RKO (cell line): Measurements from ENCODE around the gene CRTC3.
"Not testable (repeated sequence)": the region's sequence is repeated elsewhere in the genome, so short reads cannot be mapped to it uniquely, and the experiment has no call there.

Experiments
- DNase-seq: peaks from one replicate; pipeline ENCODE4 v3.0.0-alpha.2; 2016; ENCODE audit warnings: low spot score

CRTC3 gene

DNA sequence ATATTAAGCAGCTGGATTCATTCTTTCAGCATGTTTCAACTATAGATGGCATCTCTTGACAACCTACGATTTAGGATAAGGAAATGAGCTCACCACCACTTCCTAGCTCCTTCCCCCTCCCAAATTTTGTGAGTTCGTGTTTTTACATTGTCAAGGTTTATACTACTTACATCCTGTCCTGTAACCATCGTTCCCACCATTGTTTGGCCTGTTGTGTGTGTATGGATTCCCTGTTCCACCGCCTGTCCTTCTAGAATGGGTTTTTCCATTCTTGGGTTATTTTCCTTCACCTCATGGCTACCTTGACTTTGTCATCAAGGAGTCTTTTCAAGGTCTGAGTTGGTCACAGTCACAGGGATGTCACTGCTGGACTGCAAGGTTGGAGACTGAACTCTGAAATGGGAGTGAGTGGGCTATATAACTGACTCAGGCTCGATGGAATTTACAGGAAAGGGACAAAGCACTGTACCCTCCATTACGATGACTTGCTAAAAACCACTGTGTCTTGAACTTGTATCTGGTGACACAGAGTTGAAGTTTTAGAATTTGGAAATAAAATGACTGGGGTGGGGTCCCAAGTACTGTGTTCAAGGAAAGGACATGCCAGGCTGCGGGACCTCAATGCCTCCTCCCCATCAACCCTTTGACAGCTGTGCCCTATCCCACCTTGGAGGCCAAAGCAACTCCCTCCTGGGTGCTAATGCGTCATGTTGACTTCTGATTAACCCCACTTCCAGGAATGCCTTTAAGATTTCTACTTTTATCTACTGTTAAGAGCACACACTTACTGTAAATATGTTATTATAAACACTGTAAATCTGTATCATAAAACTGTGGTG, 120.6 kb downstream of the CRTC3 start:
- peak; percentile 14 for DNase-seq

- no peak for DNase-seq
Observed at GRCh38 chr15:90650956-90651689, 121.4 kb downstream of the CRTC3 start.

GRCh38 chr15:90654233-90655136, 124.8 kb downstream of the CRTC3 start:
- no peak for DNase-seq

DNA sequence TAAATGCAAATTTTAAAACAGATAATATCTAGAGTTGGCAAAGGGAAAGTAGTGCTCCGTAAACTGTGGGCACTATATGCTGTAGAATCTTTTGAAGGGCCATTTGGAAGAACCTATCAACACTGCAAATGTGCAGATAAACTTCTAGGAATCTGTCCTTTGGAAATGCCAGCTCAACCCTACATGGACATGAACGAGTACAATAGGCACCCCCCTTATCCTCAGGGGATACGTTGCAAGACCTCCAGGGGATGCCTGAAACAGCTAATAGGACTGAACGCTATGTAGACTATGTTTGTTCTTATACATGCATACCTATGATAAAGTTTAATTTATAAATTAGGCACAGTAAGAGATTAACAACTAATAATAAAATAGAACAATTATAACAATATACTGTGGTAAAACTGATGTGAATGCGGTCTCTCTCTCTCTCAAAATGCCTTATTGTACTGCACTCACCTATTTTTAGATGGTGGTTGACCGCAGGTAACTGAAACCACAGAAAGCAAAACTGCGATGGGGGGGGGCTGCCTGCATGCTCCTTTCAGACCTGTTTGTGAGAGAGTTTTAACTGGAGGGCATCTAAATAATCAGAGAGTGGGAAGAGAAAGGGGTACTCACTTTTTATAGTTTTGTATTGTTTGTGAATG, 127.9 kb downstream of the CRTC3 start:
- not testable (repeated sequence) for DNase-seq

GRCh38 chr15:90659481-90659880, 129.8 kb downstream of the CRTC3 start:
- DNase-seq, result no peak

GRCh38 chr15:90660195-90660998, 130.7 kb downstream of the CRTC3 start:
- DNase-seq, result peak; percentile 88

DNA sequence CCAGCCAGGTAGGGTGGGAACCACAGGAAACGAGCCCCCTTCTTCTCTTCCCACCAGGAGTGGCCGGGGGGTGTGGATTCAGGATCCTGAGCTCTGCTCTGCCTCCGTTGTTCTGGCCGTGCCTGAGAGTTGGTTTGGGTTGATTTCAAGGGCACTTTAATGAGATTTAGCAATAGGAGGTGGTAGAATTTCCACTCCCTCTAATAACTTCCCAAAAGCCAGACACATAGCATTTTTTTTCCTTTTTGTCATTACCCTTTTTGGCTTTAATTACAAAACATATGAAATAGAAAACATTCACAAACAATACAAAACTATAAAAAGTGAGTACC, 131.2 kb downstream of the CRTC3 start:
- DNase-seq, result not testable (repeated sequence)

GRCh38 chr15:90664081-90664461, 134.3 kb downstream of the CRTC3 start:
- DNase-seq, result not testable (repeated sequence)

DNA sequence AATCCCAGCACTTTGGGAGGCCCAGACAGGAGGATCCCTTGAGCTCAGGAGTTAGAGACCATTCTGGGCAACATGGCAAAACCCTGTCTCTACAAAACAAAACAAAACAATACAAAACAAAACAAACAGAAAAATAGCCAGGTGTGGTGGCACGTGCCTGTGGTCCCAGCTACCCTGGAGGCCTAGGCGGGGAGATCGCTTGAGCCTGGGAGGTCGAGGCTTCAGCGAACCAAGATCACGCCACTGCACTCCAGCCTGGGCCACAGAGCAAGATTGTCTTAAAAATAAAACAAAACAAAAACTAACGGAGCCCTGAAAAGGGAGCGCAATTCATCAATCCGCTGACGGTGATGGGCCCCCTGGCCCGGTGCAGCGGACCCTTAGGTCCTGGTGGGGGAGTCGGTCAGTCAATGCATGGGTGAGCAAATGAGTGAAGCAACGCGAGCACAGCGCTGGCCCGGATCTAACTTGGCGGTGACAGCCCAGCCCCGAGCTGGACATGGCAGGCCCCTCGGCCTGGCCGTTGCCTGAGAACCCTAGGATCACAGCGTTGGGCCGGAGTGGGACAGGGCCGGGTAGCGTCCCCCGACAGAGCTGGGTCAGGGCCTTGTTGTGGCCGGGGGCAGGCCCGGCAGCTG, 135.0 kb downstream of the CRTC3 start:
- peak; percentile 60 for DNase-seq

DNA sequence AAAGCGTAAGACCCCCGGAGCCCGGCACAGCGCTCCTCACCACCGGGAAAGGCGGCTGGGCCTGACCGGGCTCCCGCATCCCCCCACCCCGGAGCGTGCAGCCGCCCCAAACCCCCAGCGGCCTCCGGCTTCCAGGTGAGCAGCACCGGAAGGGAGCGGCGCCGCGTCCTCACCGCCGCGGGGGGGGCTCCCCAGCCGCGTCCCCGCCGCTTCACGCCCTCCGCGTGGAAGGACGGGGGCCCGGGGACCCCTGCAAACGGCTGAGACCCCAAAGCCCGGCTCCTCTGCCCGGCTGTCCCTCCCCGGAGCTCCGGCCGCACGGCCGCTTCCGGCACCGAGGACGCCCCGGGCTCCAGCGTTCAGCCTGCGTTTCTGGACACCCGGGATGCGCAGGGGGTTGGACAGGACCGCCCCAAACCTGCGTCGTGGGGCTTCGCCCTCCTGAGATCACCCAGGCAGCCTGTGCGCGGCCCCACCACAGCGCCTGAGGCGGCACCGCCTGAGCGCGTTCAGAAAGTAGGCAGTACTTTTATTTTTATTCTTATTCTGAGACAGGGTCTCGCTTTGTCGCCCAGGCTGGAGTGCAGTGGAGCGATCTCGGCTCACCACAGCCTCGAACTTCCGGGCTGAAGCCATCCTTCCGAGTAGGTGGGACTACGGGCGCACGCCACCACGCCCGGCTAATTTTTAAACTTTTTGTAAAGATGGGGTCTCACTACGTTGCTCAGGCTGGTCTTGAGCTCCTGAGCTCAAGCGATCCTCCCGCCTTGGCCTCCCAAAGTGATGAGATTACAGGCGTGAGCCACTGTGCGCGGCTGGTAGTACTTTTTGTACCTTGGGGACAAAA, 135.8 kb downstream of the CRTC3 start:
- DNase-seq, result peak; percentile 77

DNA sequence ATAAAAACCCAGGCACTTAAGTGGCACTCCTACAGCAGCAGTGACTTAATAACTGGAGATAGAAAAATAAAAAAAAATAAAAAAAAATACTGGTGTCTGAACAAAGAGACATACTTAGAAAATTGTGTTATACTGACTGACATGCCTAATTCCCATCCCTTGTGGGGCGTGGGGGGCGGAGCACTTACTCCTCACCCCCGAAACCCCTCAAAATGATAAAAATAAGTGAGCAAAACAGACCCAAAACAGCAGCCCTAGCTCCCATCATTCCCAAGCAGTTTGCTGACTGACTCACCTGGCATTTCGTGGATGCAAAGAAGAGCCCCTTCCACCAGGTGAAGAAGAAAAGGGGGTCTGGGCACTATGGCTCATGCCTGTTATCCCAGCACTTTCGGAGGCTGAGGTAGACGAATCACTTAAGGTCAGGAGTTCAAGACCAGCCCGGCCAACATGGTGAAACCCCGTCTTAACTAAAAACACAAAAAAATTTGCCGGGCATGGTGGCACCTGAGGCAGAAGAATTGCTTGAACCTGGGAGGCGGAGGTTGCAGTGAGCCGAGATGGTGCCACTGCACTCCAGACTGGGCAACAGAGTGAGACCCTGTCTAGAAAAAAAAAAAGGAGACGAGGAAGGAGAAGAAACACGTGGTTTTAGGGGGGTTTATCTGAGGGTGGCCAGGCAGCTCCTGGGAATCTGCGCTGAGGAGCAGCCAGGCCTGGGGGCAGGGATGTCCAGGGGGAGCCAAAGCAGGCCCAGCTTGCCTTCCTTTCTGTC, 136.6 kb downstream of the CRTC3 start:
- no peak for DNase-seq

DNA sequence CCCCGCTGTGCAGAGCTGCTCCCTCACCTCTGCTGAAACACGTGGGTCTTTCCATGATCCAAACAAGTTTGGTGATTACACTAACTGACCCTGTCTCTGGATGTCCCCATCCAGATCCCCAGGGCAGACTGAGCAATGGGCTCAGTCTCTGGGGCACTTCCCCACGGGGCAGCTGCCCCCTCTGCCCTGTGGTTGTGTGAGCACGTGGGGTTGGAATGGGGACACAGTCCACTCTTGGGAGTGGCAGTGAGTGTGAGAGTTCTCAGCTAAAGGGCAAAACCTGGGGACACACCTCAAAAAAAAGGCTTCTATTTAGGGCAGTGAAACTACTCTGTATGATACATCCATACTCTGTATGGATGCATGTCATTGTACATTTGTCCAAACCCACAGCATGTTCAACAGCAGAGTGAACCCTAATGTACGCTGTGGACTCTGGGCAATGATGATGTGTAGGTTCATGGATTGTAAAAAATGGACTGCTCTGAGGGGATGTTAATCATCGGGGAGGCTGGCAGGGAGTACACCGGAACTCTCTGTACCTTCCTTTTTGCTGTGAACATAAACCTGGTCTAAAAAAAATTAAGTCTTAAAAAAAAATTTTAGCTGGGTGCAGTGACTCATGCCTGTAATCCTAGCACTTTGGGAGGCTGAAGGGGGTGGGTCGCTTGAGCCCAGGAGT, 137.5 kb downstream of the CRTC3 start:
- no peak for DNase-seq

- DNase-seq, result not testable (repeated sequence)
Observed at GRCh38 chr15:90667755-90668345, 138.1 kb downstream of the CRTC3 start.

GRCh38 chr15:90670631-90671030, 140.9 kb downstream of the CRTC3 start:
- not testable (repeated sequence) for DNase-seq

DNA sequence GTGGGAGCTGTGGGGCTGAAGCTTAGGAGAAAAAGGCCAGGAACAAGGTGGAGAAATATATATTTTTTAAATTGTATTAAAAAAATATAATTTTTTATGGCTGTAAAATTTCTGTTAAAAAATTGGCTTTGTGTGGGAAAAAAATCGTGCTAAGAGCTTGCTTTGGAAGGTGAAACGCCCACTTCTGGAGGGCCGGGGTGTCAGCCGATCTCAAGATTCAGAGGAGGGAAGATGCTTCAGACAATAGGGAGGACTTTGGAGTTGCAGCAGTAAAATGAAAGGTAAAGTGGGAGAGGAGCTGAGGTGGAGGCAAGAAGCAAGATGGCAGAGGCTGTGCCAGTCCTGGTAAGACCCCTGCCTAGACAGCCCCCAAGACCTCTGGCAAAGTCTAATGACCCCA, 141.5 kb downstream of the CRTC3 start:
- no peak for DNase-seq

DNA sequence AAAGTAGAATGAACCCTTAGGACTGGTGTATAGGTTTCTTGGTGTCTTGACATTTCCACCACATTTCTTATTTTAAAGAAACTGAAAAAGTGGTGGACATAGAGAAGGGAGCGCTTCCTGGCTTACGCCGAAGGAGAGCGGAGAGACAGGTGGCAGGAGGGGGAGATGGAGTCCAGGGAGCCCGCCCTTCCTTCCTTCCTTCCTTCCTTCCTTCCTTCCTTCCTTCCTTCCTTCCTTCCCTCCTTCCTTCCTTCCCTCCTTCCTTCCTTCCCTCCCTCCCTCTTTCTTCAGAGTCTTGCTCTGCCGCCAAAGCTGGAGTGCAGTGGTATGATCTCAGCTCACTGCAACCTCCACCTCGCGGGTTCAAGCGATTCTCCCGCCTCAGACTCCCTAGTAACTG, 143.6 kb downstream of the CRTC3 start:
- not testable (repeated sequence) for DNase-seq

DNA sequence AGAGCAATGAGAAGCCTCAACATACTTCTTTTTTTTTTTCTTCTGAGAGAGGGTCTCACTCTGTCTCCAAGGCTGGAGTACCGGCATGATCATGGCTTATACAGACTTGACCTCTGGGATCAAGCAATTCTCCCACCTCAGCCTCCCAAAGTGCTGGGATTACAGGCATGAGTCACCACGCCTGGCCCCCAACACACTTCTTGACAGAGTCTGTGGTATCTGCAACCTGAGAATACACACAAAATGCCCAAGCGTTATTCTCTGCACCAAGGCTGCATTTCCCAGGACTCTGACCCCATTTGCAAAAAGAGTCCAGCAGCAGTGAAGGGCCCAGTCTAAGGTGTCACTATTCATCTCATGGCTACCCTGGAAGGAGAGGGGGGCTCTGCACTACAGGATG, 144.8 kb downstream of the CRTC3 start:
- DNase-seq, result no peak

DNA sequence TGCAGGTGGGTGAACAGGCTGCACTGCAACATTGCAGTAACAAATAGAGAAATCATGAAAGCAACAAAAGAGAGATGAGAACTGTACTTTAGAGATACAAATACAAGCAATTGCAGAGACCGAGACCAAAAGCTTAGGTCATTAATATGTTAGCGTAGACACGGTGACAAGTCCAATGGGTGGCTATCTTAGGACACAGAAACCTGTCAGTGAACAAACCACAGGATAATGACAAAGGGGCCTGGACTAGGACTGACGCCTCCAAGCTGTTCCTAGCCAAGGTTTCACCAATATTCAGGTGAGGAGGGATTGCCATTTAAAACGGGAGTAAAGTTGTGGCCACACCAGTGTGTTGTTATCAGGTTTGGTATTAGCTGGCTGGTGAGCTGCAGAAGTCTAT, 145.7 kb downstream of the CRTC3 start:
- DNase-seq, result no peak
